Hippocampal formation (tissue), 2 donors: ENCODE results near the gene ZFHX3.

Experiments
- DNase-seq, 2 donors: peaks; one replicate each; lab custom pipeline; 2025; lab: John Stamatoyannopoulos, UW

The ZFHX3 gene

GRCh38 chr16:72876221-72876620 lies 171.7 kb downstream of the ZFHX3 start:
- DNase-seq, result peak in 1 of 2 donors; percentile 12

- no peak for DNase-seq
These were observed 172.5 kb downstream of the ZFHX3 start for GRCh38 chr16:72875291-72876031.

GRCh38 chr16:72873853-72874252 lies 174.1 kb downstream of the ZFHX3 start:
- no peak for DNase-seq

GRCh38 chr16:72873044-72873443 lies 174.9 kb downstream of the ZFHX3 start:
- no peak for DNase-seq

- no peak for DNase-seq
These were observed 182.1 kb downstream of the ZFHX3 start for GRCh38 chr16:72865835-72866234.

DNA sequence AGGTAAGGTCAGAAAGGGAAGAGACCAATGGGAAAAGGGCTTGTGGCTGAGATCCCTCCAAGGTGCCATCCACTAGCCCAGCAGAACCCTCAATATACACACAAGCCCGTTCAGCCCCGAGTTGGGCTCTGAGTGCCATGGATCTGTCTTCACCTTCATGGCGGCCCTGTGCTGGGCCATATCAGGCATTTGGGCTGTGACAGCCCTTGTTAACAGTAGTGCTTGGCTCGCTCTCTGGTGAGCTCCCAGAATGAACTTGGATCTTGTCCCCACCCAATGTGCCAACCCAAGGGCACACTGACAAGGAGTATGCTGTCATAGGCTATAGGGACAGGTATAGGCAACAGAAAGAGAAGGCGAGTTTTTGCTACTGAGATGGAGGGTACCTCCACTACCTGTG lies 182.7 kb downstream of the ZFHX3 start:
- DNase-seq, result no peak

DNA sequence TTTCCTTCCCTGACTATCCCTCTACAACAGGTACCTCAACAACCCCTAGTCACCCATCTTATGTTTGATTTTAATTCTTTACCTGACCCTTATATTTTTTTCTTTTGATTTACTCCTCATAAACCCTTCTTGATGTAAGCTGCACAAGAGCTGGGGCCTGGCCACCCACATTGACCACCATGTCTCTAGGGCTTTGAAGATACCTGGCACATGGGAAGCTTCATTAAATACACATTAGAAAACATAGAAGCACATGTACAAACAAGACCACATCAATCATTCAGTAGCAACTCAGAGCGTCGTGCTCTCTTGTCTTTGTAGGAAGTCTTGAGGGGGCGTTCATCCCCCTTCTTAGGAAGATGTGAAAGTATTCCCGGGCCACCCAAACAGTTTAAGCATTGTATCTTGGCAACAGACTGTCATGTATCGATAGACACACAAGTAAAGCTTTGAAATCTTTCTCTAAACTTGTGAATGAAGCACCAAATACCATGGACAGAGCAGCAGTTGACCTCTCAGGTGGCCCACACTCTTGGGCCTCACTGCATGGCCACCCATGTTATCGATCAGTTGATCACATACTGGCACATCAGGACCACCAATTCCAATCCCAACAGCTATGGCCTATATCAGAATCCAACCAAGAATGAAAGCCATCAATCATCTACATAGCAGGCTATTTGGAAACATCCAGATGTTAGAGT lies 183.6 kb downstream of the ZFHX3 start:
- no peak for DNase-seq

DNA sequence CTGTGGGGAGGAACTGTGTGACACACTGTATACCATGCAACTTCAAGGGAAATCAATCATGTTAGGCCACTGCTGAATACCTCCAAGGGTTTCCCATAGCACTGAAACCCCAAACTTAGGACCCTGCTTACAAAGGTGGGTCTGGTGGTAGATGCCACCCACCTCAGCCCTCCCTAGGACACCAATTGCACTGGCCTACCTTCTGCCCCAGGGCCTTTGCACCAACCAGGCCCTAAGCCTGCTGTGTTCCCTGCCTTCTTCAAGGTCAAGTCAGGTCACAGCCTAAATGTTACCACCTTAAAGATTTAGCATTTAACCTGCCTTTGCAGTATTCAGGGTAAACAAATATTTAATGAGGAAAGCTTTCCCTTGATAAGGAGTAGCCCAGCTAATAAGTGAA lies 185.8 kb downstream of the ZFHX3 start:
- no peak for DNase-seq

GRCh38 chr16:72860726-72861562 lies 187.0 kb downstream of the ZFHX3 start:
- DNase-seq, result no peak

DNA sequence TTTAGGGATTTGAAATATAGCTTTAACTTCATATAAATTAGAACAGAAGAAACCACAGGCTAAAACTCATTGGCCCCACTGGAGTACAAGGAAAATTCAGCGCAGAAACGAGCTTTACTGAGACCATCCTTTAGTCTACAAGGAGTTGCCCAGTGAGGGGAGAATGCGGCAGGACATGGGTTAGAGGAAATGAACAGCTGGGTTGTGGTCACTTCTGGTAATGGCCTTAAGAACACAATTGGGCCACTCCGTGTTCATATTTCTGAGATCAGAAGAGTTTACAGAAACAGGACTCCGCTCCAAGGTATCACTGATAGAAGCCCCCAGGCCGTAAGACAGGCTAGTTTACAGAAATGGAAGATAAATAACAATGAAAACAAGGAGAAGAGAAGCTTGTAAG lies 188.3 kb downstream of the ZFHX3 start:
- no peak for DNase-seq

GRCh38 chr16:72858665-72859493 lies 189.0 kb downstream of the ZFHX3 start:
- no peak for DNase-seq

DNA sequence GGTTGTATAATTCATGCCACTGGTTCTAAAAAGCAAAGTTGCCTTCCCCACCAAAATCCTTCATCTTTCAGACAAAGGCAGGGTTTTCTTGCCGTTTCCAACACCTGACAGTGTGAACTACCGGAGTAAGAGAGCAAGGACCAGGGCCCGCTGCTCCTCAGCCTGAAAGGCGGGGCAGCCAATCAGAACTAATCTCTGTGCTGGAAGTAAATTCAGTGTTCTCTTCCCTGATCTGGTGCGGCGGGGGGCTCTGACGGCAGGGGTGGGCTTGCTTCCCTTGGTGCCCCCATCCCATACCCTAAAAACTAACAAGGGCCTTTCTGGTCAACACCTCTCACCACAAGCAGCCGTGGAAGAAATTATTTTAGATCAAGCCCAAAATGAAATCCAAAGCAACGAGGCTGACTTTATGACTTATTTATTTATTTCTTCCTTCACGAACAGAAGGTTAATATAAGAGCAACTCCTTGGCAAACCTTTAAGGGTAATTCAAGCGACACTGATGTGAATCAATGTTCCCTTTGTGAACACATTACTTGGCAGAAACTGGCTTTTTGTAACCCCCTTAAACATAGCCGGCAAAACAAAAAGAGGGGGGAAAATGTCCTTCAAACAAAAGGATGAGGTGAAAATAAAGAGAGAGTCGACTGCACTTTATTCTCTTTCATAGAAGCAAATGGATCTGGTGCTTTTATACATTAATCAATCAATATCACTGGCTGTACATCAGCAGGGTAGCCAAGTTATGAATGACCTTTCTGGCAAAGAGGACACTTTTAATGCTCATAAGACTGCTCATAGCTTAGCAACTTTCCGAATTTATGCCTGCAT lies 189.9 kb downstream of the ZFHX3 start:
- DNase-seq, result no peak

DNA sequence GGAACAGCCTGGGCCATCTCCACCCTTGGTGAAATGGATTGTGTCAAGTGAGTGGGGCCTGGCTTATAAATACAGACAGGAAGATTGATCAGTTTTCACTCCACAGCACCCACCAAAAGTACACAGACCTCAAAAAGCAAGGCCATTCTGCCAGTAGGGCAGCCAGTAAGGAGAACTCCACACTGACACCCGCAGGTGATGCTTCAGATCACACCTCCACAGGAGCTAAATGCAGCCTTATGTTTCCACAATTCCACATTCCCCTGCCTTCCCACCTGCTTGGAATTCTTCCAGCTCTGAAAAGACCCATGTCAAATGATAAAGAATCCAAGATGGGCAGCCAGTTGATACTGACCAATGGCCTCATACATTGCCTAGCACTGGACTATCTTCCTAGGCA lies 191.1 kb downstream of the ZFHX3 start:
- DNase-seq, result no peak

GRCh38 chr16:72854267-72854959 lies 193.5 kb downstream of the ZFHX3 start:
- DNase-seq, result no peak

DNA sequence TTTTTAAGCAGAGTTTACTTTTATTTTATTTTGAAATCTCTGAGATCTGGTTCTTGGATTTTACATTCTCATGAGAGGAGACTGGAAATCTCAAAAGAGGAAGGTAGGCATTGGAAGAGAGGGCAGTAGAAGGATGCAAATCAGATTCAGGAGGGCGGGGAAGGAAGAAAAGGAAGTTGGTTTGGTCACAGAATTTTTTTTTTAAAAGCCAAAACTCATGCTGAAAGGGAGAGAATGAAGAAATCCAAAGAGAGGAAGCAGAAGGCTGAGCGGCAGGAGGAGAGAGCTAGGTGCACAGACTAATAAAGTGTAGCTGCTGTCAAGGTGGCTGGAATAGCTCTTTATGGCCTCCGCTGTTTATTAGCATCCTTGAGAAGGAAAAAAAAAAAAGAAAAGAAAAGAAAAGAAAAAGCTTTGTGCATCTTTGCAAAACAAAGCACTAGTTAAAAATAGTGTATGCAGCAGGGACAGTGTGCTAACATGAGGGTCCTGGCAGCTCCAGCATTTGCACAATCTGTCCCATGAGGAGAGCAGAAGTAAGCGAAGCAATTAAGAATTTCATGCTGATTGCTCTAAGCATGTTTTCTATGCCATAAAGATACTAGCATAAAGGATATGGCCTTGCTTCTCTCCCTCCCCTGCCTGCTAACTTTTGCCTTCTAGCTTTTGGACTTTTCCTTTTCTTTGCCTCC lies 194.2 kb downstream of the ZFHX3 start:
- no peak for DNase-seq

DNA sequence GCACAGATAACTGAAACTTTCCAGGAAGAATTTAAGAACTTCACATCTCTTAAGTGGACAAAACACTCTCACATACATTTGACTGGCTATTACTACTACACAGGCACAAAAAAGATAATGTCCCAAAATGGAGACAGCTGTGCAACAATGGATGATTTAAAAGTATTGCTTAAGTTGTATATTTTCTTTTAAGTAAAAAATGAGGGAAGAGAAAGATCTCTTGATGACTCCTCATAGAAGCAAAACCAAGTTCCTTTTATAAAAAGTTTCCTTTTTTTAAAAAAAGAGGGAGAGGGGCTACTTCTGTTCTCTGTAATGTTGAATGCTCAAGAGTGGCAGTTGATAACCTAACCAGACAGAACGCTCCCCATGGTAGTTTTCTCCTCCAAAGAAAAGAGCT lies 195.5 kb downstream of the ZFHX3 start:
- DNase-seq, result no peak

DNA sequence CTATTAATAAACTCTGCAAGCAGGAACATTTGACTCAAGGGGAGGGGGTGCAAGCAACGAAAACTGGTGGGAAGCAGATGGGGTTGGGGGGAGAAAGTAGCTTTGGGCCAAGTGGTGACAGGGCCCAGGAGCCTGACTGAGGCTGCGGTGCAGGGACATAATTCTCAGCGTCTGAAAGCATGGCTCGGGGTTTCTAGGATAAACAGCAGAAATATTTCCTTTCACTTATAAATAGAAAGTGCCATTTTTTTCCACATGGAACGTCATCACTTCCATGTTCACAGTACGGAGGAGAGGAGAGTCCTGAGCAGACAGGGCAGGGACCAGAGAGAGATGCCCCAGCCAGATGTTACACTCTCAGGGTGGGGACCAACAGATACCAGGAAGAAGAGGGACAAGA lies 197.1 kb downstream of the ZFHX3 start:
- DNase-seq, result no peak

DNA sequence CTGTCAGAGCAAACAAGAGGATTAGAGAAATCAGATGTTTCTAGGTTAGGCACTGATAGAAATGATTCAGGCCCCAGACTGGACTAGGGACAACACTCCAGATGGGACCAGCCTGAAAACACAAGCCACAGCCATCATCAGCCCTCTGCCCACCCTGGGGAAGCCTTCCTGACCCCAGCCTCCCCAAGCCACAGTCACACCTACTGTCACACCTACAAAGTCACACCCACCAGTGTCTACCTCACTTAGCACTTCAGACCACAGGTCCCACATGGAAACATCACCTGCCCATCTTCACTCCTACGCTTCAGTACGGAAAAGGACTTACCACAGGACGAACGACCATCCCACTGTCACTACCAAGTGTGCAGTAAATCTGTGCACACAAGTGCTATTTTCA lies 197.9 kb downstream of the ZFHX3 start:
- no peak for DNase-seq

- peak in 1 of 2 donors; percentile 46 for DNase-seq
These were observed 198.9 kb downstream of the ZFHX3 start for GRCh38 chr16:72848759-72849664.
